GM21390 (cell line): Measurements from ENCODE around the gene ANKRD55.
"Not testable (repeated sequence)": the region's sequence is repeated elsewhere in the genome, so short reads cannot be mapped to it uniquely, and the experiment has no call there.

Experiments
- ATAC-seq: cut with Tn5 transposase; IDR thresholded peaks from one replicate; pipeline ENCODE4 v1.9.1; 2021; ENCODE audit not compliant: unreplicated experiment

ANKRD55 gene

DNA sequence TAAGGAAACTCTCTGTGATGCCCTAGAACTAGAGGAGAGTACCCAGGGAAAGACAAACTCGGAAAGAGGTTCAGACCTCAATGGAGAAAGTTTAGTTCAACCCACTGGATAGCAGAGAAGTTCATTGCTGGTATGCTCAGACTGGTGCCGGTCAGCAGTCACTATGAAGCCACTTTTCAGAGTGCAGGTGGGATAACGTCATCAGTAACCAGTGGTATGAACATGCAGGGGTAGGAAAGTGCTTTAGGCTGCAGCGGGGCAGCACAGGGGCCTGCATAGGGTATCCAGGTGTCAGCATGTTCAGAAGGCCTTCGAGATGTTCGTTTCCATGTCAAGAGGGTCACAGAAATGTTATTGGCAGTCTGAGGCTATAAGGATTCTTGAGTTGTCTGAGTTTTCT lies 20.8 kb upstream of the ANKRD55 start:
- ATAC-seq, result no peak

DNA sequence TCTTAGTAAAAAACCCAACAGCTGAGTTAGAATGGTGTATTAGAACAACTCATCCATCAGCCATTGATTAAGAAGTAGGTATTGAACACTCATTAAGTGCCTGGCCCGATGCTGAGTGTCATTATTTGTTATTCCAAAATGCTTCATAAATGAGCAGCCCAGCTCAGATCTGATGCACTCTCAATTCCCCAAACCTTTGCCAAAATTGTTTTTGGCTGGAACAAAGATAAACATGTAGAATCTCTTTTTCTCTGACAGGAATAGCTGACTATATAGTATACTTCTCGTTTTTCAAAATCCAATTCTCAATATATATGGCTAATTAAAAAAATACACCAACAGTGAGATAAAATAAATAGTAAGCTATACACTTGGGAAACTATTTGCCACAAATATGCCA lies 20.0 kb upstream of the ANKRD55 start:
- no peak for ATAC-seq

DNA sequence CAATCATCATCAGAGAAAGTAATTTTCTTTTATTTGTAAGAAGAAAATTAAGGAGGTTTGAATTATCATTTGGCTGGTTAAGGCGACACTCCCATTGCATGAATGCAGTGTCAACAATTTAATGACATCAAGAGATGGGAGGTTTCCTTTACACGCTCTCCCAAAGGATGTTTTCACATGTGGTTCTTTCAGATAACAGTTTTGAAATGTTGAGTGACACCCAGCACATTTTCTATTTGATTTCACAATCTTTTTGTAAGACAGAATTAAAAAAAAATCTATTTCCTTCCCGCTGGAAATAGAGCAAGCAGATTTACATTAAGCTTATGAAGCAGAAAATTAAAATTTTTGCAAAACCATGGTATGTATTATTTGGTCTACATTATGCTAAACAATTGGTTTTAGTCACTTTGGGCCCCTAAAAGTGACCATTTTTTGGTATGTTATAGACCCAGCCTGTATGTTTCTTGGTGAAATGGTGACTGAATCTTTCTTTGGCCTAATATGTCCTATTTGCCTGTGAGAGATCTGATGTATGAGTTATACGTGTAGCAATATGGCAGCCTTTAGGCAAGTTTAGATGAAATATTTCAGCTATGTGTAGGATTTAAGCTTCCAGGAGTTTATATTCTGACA lies 18.9 kb upstream of the ANKRD55 start:
- ATAC-seq, result no peak

DNA sequence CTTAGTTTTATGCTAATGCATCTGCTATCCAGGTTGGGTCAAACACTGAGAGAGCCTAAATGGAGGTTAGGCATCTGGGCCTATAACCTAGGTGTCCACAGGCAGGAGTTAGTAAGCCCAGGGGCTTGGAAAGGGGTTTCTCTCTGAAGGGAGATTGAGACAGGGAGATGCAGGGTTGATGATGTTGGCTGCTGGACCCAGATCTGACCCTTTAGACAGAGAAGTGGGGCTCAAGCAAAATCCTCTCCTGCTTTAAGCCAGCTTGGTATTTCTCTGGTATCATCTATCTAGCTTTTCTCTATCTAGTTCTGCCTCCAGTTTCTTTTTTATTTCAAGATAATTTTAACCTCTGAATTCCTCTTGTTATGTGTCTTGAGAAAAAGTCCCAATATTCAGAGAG lies 18.3 kb upstream of the ANKRD55 start:
- no peak for ATAC-seq

DNA sequence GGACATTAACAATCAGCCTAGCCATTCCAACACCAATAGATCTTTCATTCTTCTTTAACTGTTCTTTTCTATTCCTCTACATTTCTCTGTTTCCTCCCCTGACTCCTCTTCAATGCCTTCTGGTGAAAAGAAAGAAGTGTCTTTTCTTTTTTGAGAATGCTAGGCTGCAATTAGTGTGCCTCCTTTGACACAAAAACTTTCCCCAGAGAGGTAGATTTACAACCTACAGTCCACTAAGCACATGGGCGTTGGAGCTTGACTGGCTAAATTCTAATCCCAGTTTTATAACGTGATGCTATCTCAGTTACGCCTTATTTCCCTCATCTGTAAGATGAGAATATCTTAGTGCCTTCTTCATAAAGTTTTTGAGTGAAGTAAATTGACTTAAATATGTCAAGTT lies 16.9 kb upstream of the ANKRD55 start:
- ATAC-seq, result no peak

DNA sequence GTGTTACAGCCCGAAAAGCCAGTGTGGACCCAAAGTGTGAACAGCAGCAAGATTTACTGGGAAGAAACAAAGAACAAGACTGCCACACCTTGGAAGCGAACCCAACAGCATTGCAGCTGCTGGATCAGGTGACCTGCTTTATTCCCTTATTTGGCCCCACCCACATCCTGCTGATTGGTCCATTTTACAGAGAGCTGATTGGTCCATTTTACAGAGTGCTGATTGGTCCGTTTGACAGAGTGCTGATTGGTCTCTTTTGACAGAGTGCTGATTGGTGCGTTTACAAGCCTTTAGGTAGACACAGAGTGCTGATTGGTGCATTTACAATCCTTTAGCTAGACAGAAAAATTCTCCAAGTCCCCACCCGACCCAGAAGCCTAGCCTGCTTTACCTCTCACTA lies 16.0 kb upstream of the ANKRD55 start:
- not testable (repeated sequence) for ATAC-seq

DNA sequence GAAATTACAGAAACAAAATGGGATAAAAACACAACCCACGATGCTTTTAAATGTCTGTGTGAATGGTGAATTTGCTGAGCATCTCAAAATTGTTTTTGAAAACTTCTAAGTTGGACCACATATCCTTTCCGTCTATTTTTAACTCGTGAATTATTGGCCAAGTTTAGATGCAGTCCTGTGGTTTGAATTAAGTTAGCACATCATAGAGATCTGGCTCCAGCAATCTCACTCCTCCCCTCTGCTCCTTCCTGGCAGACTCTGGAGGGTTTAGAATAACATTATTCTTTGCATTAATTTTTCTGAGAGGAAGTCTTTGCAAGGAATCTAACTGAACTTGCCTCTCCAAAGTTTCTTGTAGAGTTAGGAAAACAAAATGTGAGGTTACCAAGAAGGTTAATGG lies 14.5 kb upstream of the ANKRD55 start:
- ATAC-seq, result no peak

DNA sequence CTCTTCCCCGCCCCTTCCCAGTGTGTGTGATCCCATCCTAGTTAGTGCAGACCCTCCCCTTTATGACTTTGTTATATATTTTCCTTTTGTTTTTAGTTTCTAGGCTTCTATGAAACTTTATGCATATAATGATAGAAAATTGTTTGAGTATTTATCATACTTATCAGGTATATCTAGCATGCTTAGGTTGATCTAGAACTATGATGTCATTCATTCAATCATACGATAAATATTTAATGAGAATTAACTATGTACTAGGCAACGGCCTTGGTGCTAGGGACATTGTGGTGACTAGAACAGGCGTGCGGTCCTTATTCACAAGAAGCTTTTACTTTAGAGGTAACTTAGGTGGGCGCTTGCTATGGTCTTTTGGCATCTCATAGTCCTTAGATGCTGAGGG lies 13.6 kb upstream of the ANKRD55 start:
- no peak for ATAC-seq

DNA sequence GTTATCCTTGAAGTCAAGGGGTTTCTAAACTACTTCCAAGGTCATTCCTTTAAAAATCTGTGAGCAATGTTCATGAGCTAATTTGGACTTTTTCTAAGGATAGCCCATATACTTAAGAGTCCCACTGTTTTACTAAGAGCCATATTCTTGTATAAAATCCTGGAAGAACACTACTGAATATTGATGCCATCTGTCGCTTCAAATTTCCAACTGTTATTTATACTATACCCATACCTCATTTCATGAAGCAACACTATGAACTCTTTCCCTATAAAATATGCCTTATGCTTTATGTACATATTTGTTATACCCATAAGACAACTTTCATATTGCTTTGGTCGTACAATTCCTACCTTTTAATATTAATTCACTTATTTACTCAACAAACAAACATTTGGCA lies 12.4 kb upstream of the ANKRD55 start:
- no peak for ATAC-seq

DNA sequence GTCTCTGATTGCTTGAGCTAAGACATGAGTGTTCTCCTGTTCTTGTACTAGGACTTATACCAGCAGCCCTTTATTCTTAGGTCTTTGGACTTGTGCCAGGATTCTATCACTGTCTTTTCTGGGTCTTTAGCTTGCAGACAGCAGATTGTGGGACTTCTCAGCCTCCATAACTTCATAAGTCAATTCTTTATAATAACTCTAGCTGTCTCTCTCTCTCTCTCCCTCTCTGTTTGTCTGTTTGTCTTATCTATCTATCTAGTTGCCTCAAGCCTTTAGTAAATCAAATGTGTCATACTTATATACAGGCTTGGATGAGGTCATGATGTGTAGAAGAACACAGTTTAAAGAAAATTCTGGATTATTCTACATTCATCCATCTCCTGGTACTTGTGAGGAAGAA lies 11.5 kb upstream of the ANKRD55 start:
- no peak for ATAC-seq

DNA sequence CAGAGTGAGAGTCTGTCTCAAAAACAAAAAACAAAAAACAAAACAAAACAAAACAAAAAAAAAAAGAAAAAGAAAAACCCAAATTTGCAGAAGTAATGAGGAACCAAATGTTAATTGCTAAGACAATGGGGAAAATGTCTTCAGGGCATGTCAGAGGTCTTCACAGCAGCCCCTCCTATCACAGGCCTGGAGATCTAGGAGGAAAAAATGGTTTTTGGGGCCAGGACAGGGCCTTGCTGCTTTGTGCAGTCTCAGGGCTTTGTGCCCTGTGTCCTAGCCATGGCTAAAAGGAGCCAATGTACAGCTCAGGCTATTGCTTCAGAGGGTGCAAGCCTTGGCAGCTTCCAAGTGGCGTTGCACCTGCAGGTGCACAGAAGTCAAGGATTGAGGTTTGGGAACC lies 9.1 kb upstream of the ANKRD55 start:
- ATAC-seq, result not testable (repeated sequence)

DNA sequence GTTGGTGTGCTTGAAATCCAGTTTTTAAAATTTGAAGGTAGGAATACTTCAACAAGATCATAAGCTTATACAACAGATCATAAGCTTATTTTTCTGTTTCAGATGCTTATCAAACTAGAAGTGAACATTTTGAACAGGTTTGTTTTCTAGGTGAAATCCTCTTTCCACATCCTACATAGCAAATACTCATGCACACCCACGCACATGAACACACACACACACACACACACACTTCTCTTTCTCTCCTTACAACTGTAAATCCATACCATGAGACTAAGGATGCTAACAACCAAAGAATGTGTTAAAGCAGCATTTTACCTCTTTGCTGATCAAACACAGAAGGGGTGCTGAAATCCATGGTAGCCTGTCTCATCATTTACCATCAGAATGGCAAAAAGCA lies 592 bp downstream of the ANKRD55 start:
- no peak for ATAC-seq

DNA sequence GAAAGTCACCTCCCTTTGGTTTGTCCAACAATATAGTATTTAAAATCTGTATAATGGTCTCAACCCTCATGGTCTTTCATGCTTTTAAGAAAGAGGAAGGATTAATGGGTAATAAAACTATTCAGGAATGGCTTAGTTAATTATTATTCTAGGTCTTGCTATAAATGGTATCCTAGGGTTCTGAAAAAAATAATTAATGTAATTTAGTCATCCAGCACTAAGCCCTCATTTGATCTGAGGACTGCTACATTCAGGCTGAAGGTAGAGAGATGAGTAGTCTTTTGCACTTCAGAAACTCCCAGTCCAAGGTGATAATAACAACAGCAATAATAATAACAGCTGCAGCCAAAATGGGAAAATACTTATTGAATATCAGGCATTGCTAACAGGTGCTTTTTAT lies 2.6 kb downstream of the ANKRD55 start:
- no peak for ATAC-seq

DNA sequence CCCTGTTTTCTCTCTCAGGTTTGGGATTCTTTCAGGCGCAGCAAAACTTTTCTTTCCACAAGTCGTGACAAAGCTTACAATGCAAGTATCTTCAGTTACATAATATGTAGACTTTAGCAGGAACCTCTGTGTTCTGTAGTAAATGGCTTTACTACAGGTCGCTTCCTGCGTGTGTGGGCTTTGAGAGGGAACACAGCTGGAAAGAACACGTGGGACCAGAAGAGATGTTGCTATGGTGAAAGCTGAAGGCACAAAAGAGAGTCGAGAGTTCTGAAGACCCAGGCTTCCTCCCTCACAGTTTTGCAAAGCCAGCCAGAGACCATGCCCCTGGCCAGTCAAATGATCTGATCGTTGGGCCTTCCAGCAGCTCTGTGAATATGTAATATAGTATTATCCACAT lies 4.0 kb downstream of the ANKRD55 start:
- ATAC-seq, result no peak

DNA sequence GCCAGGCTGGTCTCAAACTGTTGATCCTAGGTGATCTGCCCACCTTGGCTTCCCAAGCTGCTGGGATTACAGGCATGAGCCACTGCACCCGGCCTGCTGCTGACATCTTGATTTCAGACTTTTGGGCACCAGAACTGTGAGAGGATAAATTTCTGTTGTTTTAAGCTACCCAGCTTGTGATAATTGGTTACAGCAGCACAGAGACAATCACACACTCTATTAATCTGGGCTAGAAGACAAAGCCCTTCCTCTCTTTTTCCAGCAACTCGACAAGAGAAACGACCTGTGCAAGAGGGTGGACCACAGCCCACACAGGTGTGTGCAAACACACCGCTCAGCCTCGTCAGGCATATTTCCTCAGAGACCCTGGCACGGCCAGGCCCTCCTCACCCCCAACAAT lies 4.5 kb downstream of the ANKRD55 start:
- no peak for ATAC-seq

DNA sequence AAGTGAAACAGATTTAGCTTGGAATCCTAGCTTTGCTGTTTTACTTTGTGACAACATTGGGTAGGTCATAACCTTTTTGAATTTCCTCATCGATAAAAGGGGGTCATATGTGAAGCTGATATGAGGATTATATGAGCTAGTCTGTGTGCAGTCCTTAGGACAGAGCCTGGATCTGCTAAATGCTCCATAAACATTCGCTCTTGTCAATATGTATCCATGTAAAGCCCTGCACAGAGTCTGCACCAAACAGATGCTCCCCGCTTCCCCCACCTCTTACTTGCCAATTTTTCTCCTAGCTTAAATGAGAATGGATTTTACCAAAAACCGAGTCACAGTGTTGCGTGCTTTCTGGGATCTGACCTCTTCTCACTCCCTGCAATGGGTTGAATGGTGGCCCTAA lies 5.4 kb downstream of the ANKRD55 start:
- ATAC-seq, result no peak

DNA sequence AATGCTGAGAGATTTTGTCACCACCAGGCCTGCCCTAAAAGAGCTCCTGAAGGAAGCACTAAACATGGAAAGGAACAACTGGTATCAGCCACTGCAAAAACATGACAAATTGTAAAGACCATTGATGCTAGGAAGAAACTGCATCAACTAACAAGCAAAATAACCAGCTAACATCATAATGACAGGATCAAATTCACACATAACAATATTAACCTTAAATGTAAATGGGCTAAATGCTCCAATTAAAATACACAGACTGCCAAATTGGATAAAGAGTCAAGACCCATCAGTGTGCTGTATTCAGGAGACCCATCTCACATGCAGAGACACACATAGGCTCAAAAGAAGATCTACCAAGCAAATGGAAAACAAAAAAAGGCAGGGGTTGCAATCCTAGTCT lies 9.8 kb downstream of the ANKRD55 start:
- not testable (repeated sequence) for ATAC-seq

DNA sequence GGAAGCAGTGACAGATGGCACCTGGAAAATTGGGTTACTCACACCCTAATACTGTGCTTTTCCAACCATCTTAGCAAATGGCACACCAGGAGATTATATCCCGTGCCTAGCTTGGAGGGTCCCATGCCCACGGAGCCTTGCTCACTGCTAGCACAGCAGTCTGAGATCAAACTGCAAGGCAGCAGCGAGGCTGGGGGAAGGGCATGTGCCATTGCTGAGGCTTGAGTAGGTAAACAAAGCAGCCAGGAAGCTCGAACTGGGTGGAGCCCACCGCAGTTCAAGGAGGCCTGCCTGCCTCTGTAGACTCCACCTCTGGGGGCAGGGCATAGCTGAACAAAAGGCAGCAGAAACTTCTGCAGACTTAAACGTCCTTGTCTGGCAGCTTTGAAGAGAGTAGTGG lies 11.5 kb downstream of the ANKRD55 start:
- not testable (repeated sequence) for ATAC-seq

DNA sequence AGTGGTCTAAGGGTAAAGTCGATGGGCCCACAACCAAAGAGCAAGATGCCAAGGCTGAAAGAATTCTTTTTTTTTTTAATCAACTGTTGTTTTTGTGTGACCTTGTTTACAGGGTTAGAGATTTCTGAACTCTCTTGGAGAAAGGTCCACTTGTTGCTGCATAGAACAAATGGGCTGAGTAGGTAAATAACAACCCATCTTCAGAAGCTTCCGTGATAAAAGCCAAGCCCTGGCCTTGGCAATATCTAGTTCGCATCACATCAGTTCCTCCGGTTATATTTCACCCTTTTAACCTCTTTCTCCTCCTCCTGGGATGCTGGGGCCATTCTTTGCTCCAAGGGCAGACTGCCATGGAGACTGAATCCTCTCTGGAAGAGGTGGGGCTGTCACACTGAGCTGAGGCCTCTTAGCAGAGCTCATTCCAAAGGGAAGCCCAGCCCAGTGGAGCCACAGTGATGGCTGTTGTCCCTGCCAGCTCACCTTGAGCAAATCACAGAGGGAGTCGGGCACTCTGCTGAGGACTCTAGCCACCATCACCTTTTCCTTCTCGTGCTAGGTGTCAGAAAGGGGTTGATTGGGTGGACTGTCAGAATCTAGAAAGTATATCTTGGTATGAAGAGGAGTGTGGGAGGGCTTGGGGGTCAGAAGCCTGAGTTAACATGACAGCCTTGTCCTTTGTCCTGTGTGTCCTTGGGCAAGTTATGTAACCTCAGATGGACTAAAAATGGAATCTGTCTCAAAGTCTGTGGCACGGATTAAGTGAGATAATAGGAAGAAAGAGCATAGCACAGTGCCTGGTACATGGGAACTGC lies 17.9 kb downstream of the ANKRD55 start:
- ATAC-seq, result no peak

DNA sequence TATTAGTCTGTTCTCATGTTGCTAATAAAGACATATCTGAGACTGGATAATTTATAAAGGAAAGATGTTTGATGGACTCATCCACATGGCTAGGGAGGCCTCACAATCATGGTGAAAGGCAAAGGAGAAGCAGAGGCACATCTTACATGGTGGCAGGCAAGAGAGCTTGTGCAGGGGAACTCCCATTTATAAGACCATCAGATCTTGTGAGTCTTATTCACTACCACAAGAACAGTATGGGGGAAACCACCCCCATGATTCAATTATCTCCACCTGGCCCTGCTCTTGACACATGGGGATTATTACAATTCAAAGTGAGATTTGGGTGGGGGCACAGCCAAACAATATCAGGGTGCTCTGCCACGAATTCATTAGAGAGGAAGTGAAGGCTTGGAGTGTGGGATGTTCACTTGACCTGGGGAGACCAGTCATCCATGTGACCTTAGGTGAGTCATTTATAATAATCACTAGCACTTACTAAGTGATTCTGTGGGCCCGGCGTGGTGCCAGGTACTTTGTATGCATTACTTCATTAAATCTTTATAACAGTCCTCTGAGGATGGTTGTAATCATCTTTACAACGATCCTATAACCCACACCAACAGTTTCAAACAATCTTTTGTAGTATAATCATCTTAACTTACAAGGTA lies 19.1 kb downstream of the ANKRD55 start:
- not testable (repeated sequence) for ATAC-seq

DNA sequence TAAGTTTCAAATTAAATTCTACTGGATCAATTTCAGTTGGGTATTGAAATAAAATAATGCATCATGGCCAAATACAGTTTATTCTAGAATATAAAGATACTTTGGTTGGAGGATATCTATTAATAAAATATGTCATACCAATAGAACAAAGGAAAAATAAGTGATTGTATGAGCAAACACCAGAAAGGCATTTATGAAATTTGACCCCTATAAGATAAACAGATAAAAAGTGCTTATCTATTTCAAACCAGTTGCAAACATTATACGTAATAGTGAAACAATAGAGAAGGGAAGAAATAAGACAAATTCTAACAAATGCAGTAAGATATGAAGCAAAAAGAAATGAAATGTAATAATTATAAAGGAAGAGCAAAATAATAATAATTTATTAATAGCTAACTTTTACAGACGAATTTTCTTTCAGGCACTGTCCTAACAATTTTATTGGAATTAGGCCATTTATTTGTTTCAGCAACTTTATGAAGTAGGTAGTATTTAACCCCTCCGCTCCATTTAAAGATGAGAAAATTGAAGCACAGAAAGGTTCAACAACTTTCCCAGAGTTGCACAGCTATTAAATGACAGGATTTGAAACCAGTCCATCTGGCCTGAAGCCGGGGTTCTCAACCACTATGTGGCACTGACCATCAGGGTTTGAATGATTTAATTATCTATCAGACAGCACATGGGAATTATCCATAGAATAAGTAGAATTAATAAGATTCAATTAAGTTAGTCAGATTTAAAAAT lies 20.8 kb downstream of the ANKRD55 start:
- no peak for ATAC-seq
